ENCODE measurements around the gene HFM1. TPM values are rescaled to one million over a fixed set of nuclear protein-coding genes. Genes with fewer than 3 reads are reported as not detected.
A peak's percentile ranks its signal among the peaks of the same experiment; 100 is the strongest.
"Not testable (repeated sequence)": the region's sequence is repeated elsewhere in the genome, so short reads cannot be mapped to it uniquely, and the experiment has no call there.

HFM1 gene
- total RNA-seq, 1 donor from 2014 or later: 0.35 TPM

GRCh38 chr1:91372230-91372629, 32.4 kb downstream of the HFM1 start:
- not testable (repeated sequence) for ATAC-seq; DNase-seq (ENCODE audit: low spot score)

- no peak for DNase-seq (ENCODE audit: low spot score)
- no peak for ATAC-seq
Observed at GRCh38 chr1:91349524-91349923, 55.1 kb downstream of the HFM1 start.

GRCh38 chr1:91346824-91347223, 57.8 kb downstream of the HFM1 start:
- ATAC-seq (no peak), DNase-seq (ENCODE audit: low spot score) (no peak)

GRCh38 chr1:91345395-91346005, 59.1 kb downstream of the HFM1 start:
- no peak for DNase-seq (ENCODE audit: low spot score)

GRCh38 chr1:91338501-91338900, 66.1 kb downstream of the HFM1 start:
- DNase-seq (ENCODE audit: low spot score) (no peak), ATAC-seq (no peak)

More at GRCh38 chr1:91345395-91346005, 59.1 kb downstream of the HFM1 start:
- no peak for ATAC-seq

- DNase-seq (ENCODE audit: low spot score): no peak
- no peak for ATAC-seq
Observed at GRCh38 chr1:91335603-91336002, 69.0 kb downstream of the HFM1 start.

- DNase-seq (ENCODE audit: low spot score) (no peak), ATAC-seq (no peak)
Observed at GRCh38 chr1:91334856-91335255, 69.8 kb downstream of the HFM1 start.

GRCh38 chr1:91325456-91325855, 79.2 kb downstream of the HFM1 start:
- DNase-seq (ENCODE audit: low spot score) (no peak), ATAC-seq (no peak)

GRCh38 chr1:91314643-91315042, 90.0 kb downstream of the HFM1 start:
- ATAC-seq (no peak), DNase-seq (ENCODE audit: low spot score) (no peak)

- ATAC-seq (no peak), DNase-seq (ENCODE audit: low spot score) (no peak)
Observed at GRCh38 chr1:91311672-91312071, 93.0 kb downstream of the HFM1 start.

GRCh38 chr1:91308544-91308943, 96.1 kb downstream of the HFM1 start:
- no peak for ATAC-seq

GRCh38 chr1:91307784-91308409, 96.7 kb downstream of the HFM1 start:
- ATAC-seq: no peak
- DNase-seq (ENCODE audit: low spot score): no peak

More at GRCh38 chr1:91308544-91308943, 96.1 kb downstream of the HFM1 start:
- no peak for DNase-seq (ENCODE audit: low spot score)

GRCh38 chr1:91303165-91303564, 101.5 kb downstream of the HFM1 start:
- ATAC-seq: no peak
- no peak for DNase-seq (ENCODE audit: low spot score)

GRCh38 chr1:91288843-91289553, 115.6 kb downstream of the HFM1 start:
- not testable (repeated sequence) for DNase-seq (ENCODE audit: low spot score); ATAC-seq

- not testable (repeated sequence) for DNase-seq (ENCODE audit: low spot score); ATAC-seq
Observed at GRCh38 chr1:91286962-91287317, 117.7 kb downstream of the HFM1 start.

GRCh38 chr1:91286259-91286961, 118.2 kb downstream of the HFM1 start:
- not testable (repeated sequence) for DNase-seq (ENCODE audit: low spot score); ATAC-seq

- ATAC-seq: peak; percentile 21
- DNase-seq (ENCODE audit: low spot score): no peak
Observed at GRCh38 chr1:91283421-91283726, 121.3 kb downstream of the HFM1 start.

GRCh38 chr1:91282695-91283420, 121.8 kb downstream of the HFM1 start:
- DNase-seq (ENCODE audit: low spot score): peak; percentile 51
- ATAC-seq: peak; percentile 99

GRCh38 chr1:91281782-91282181, 122.9 kb downstream of the HFM1 start:
- DNase-seq (ENCODE audit: low spot score) (no peak), ATAC-seq (no peak)

- no peak for DNase-seq (ENCODE audit: low spot score)
Observed at GRCh38 chr1:91278754-91279153, 125.9 kb downstream of the HFM1 start.

GRCh38 chr1:91273875-91274274, 130.8 kb downstream of the HFM1 start:
- DNase-seq (ENCODE audit: low spot score) (no peak), ATAC-seq (no peak)

More at GRCh38 chr1:91278754-91279153, 125.9 kb downstream of the HFM1 start:
- ATAC-seq: peak; percentile 41

Data from left lobe of liver (tissue), 2 donors.